Esophagus muscularis mucosa (tissue), 4 donors: ENCODE results near the gene AMOTL2.

Source experiments
- CTCF ChIP-seq, 3 experiments: fragments of 200-600 bp in 2 of 3; fragments of 450-650 bp in 1 of 3; sonication (generic) in 2 of 3; IDR thresholded peaks; one replicate each; pipeline ENCODE4 v1.5.1; 2017 to 2019; ENCODE audit warnings: antibody characterized with exemption in 3 of 3, mild to moderate bottlenecking in 2 of 3, moderate library complexity in 1 of 3
- EP300 ChIP-seq: sonication (generic); formaldehyde crosslinking; IDR thresholded peaks from one replicate; pipeline ENCODE4 v1.6.1; 2017; ENCODE audit warnings: antibody characterized with exemption
- POLR2A ChIP-seq: fragments of 450-650 bp; IDR thresholded peaks from one replicate; pipeline ENCODE4 v1.6.1; 2017; ENCODE audit warnings: antibody characterized with exemption, moderate library complexity, mild to moderate bottlenecking, low read depth

GRCh38 chr3:134346744-134347143 is 27.5 kb downstream of the AMOTL2 start:
- no peak for TF ChIP-seq CTCF (IDR thresholded peaks at IDR 0.05)
- TF ChIP-seq POLR2A = no peak
- no peak for TF ChIP-seq EP300
